ENCODE measurements around the gene VPS41.

The VPS41 gene

DNA sequence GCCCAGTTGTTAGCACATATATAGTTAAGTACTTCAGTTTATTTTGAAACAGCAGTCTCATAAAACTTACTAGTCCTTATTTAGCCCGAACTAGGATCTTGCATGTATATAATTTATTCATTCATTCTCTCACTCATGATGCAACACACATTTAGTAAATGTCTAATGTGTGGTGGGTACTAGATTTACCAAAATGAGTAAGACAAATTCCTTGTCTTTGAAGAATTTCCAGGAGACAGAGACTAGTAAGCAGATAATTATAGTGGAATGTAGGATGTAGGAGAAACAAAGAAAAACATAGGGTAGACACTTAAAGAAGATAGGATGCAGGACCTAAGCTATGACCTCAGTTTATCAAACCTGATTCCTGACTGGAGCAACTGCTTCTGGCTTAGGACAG, 157.6 kb downstream of the VPS41 start:
- Histone ChIP-seq H2BK120ac (ENCODE audit: low read depth, low read length) (no peak overlapping the region), H3K23ac (ENCODE audit: low read depth, low read length, poor library complexity) (no peak overlapping the region), H2BK5ac (ENCODE audit: low read length) (no peak overlapping the region), H3K4me2 (ENCODE audit: insufficient read depth, low read length, poor library complexity, severe bottlenecking) (no peak overlapping the region), H4K91ac (ENCODE audit: low read depth, low read length, poor library complexity) (no peak overlapping the region), H3K4me1 (ENCODE audit: control insufficient read depth in 2 of 2, insufficient read depth in 1 of 2, low read depth in 1 of 2, low read length in 2 of 2) (peaks cover 0 to 3% of the 10 kb centered on the region in 2 donors), H3K14ac (ENCODE audit: low read length) (no peak overlapping the region), H2AK5ac (ENCODE audit: low read depth, low read length) (no peak overlapping the region), H3K9ac (ENCODE audit: low read depth, low read length, poor library complexity) (no peak overlapping the region), H2BK15ac (ENCODE audit: low read length) (no peak overlapping the region), H4K8ac (ENCODE audit: low read depth, low read length) (no peak overlapping the region), H3K4me3 (ENCODE audit: low read length in 2 of 2) (no peak overlapping the region), H3K9me3 (replicated peaks in 1 of 2; ENCODE audit: control insufficient read depth in 2 of 2, insufficient read depth in 1 of 2, low read depth in 1 of 2, low read length in 2 of 2) (no peaks in the 10 kb centered on the region), H3K27me3 (ENCODE audit: control insufficient read depth in 3 of 3, insufficient read depth in 3 of 3, low read depth in 1 of 3, low read length in 3 of 3) (no peaks in the 10 kb centered on the region), H3K4ac (ENCODE audit: low read length) (no peak overlapping the region), H3K18ac (ENCODE audit: low read length) (no peak overlapping the region), H3K79me1 (ENCODE audit: low read depth, low read length) (no peaks in the 10 kb centered on the region), H3K27ac (replicated peaks; ENCODE audit: low read length) (no peak overlapping the region), H3K36me3 (replicated peaks in 1 of 2; ENCODE audit: control insufficient read depth in 2 of 2, insufficient read depth in 2 of 2, low read length in 2 of 2) (peaks cover 3 to 64% of the 10 kb centered on the region in 2 donors), H2AFZ (ENCODE audit: low read length) (no peak overlapping the region), H2BK12ac (ENCODE audit: low read length) (no peak overlapping the region)
- WGBS, 2 donors (ENCODE audit: extremely low coverage in 2 of 2, insufficient read length in 2 of 2, insufficient replicate concordance in 1 of 2), result no CpG with 5 or more reads among the region's 1 CpG
- no peak for DNase-seq (ENCODE audit: low spot score)

- no peak overlapping the region for H3K4ac ChIP-seq (ENCODE audit: low read length)
- no peak overlapping the region for H3K9ac ChIP-seq (ENCODE audit: low read depth, low read length, poor library complexity)
- no CpG with 5 or more reads among the region's 12 CpGs for WGBS, 2 donors (ENCODE audit: extremely low coverage in 2 of 2, insufficient read length in 2 of 2, insufficient replicate concordance in 1 of 2)
- no peak overlapping the region for H3K4me3 ChIP-seq (ENCODE audit: low read length in 2 of 2)
- H4K8ac ChIP-seq (ENCODE audit: low read depth, low read length), result no peak overlapping the region
- no peaks in the 10 kb centered on the region for H3K9me3 ChIP-seq (replicated peaks in 1 of 2; ENCODE audit: control insufficient read depth in 2 of 2, insufficient read depth in 1 of 2, low read depth in 1 of 2, low read length in 2 of 2)
- H3K4me1 ChIP-seq (ENCODE audit: control insufficient read depth in 2 of 2, insufficient read depth in 1 of 2, low read depth in 1 of 2, low read length in 2 of 2), result peaks cover 0 to 3% of the 10 kb centered on the region in 2 donors
- DNase-seq (ENCODE audit: low spot score), result no peak
- no peak overlapping the region for H2BK12ac ChIP-seq (ENCODE audit: low read length)
- H3K79me1 ChIP-seq (ENCODE audit: low read depth, low read length), result no peaks in the 10 kb centered on the region
- H2AFZ ChIP-seq (ENCODE audit: low read length), result no peak overlapping the region
- no peak overlapping the region for H3K14ac ChIP-seq (ENCODE audit: low read length)
- no peak overlapping the region for H3K4me2 ChIP-seq (ENCODE audit: insufficient read depth, low read length, poor library complexity, severe bottlenecking)
- no peak overlapping the region for H3K27ac ChIP-seq (replicated peaks; ENCODE audit: low read length)
- H3K23ac ChIP-seq (ENCODE audit: low read depth, low read length, poor library complexity), result no peak overlapping the region
- H2BK120ac ChIP-seq (ENCODE audit: low read depth, low read length), result no peak overlapping the region
- no peak overlapping the region for H2BK15ac ChIP-seq (ENCODE audit: low read length)
- no peak overlapping the region for H2AK5ac ChIP-seq (ENCODE audit: low read depth, low read length)
- H3K18ac ChIP-seq (ENCODE audit: low read length), result no peak overlapping the region
- peaks cover 5 to 63% of the 10 kb centered on the region in 2 donors for H3K36me3 ChIP-seq (replicated peaks in 1 of 2; ENCODE audit: control insufficient read depth in 2 of 2, insufficient read depth in 2 of 2, low read length in 2 of 2)
- no peak overlapping the region for H2BK5ac ChIP-seq (ENCODE audit: low read length)
- no peak overlapping the region for H4K91ac ChIP-seq (ENCODE audit: low read depth, low read length, poor library complexity)
- no peaks in the 10 kb centered on the region for H3K27me3 ChIP-seq (ENCODE audit: control insufficient read depth in 3 of 3, insufficient read depth in 3 of 3, low read depth in 1 of 3, low read length in 3 of 3)
Measured at GRCh38 chr7:38748056-38748610, 160.9 kb downstream of the VPS41 start.

DNA sequence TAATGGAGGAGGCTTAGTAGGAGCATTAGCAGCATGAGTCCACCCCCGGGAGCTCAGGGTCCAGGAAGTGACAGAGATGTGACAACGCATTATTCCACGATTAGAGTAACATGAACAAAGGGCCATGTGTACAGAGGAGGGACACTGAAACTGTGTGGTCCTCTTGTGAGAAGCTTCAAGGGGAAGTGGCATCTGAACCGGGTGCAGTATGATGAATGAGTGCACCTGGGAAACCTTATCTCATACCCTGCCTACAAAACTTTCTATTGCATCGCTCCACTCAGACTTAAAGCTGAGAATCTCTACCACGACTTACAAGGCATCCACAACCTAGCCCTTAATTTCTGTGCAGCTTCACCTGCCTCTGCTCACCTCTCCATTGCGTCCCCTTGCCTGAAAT, 162.6 kb downstream of the VPS41 start:
- H4K91ac ChIP-seq (ENCODE audit: low read depth, low read length, poor library complexity), result no peak overlapping the region
- no peak overlapping the region for H2AFZ ChIP-seq (ENCODE audit: low read length)
- no peak for DNase-seq (ENCODE audit: low spot score)
- H2BK5ac ChIP-seq (ENCODE audit: low read length), result no peak overlapping the region
- H3K27ac ChIP-seq (replicated peaks; ENCODE audit: low read length), result no peak overlapping the region
- no peak overlapping the region for H3K4ac ChIP-seq (ENCODE audit: low read length)
- no peak overlapping the region for H2BK15ac ChIP-seq (ENCODE audit: low read length)
- no CpG with 5 or more reads among the region's 7 CpGs for WGBS, 2 donors (ENCODE audit: extremely low coverage in 2 of 2, insufficient read length in 2 of 2, insufficient replicate concordance in 1 of 2)
- no peak overlapping the region for H2BK12ac ChIP-seq (ENCODE audit: low read length)
- no peaks in the 10 kb centered on the region for H3K27me3 ChIP-seq (ENCODE audit: control insufficient read depth in 3 of 3, insufficient read depth in 3 of 3, low read depth in 1 of 3, low read length in 3 of 3)
- no peak overlapping the region for H2AK5ac ChIP-seq (ENCODE audit: low read depth, low read length)
- H3K4me1 ChIP-seq (ENCODE audit: control insufficient read depth in 2 of 2, insufficient read depth in 1 of 2, low read depth in 1 of 2, low read length in 2 of 2), result peaks cover 0 to 3% of the 10 kb centered on the region in 2 donors
- H3K36me3 ChIP-seq (replicated peaks in 1 of 2; ENCODE audit: control insufficient read depth in 2 of 2, insufficient read depth in 2 of 2, low read length in 2 of 2), result peaks cover 6 to 67% of the 10 kb centered on the region in 2 donors
- H3K18ac ChIP-seq (ENCODE audit: low read length), result no peak overlapping the region
- no peak overlapping the region for H3K4me3 ChIP-seq (ENCODE audit: low read length in 2 of 2)
- no peak overlapping the region for H3K14ac ChIP-seq (ENCODE audit: low read length)
- H3K9me3 ChIP-seq (replicated peaks in 1 of 2; ENCODE audit: control insufficient read depth in 2 of 2, insufficient read depth in 1 of 2, low read depth in 1 of 2, low read length in 2 of 2), result no peaks in the 10 kb centered on the region
- H3K4me2 ChIP-seq (ENCODE audit: insufficient read depth, low read length, poor library complexity, severe bottlenecking), result no peak overlapping the region
- no peaks in the 10 kb centered on the region for H3K79me1 ChIP-seq (ENCODE audit: low read depth, low read length)
- H3K23ac ChIP-seq (ENCODE audit: low read depth, low read length, poor library complexity), result no peak overlapping the region
- H2BK120ac ChIP-seq (ENCODE audit: low read depth, low read length), result no peak overlapping the region
- no peak overlapping the region for H3K9ac ChIP-seq (ENCODE audit: low read depth, low read length, poor library complexity)
- no peak overlapping the region for H4K8ac ChIP-seq (ENCODE audit: low read depth, low read length)

DNA sequence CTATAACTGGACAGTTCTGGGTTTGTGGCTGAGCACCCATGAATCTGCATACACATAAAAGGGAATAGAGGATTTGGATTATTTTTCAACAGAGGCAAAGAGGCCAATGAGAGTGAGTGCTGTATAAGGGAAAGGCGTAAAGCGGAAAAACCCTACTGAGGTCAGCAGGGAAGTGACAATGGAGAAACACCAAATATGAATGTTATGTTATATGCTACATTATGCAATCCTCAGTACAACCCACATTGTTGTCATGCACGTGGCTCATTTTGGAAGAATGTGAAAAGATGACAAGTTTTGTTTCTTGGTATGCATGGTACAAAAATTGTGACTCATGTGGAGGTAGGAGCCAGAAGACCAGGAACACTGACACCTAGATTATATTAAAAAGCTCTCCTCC, 164.2 kb downstream of the VPS41 start:
- Histone ChIP-seq H3K27ac (replicated peaks; ENCODE audit: low read length) (no peak overlapping the region), H2BK15ac (ENCODE audit: low read length) (no peak overlapping the region), H3K18ac (ENCODE audit: low read length) (no peak overlapping the region), H3K4ac (ENCODE audit: low read length) (no peak overlapping the region), H3K4me1 (ENCODE audit: control insufficient read depth in 2 of 2, insufficient read depth in 1 of 2, low read depth in 1 of 2, low read length in 2 of 2) (peaks cover 0 to 3% of the 10 kb centered on the region in 2 donors), H3K27me3 (ENCODE audit: control insufficient read depth in 3 of 3, insufficient read depth in 3 of 3, low read depth in 1 of 3, low read length in 3 of 3) (no peaks in the 10 kb centered on the region), H2BK12ac (ENCODE audit: low read length) (no peak overlapping the region), H3K9ac (ENCODE audit: low read depth, low read length, poor library complexity) (no peak overlapping the region), H3K4me3 (ENCODE audit: low read length in 2 of 2) (no peak overlapping the region), H3K36me3 (replicated peaks in 1 of 2; ENCODE audit: control insufficient read depth in 2 of 2, insufficient read depth in 2 of 2, low read length in 2 of 2) (peaks cover 6 to 66% of the 10 kb centered on the region in 2 donors), H2AFZ (ENCODE audit: low read length) (no peak overlapping the region), H4K8ac (ENCODE audit: low read depth, low read length) (no peak overlapping the region), H3K9me3 (replicated peaks in 1 of 2; ENCODE audit: control insufficient read depth in 2 of 2, insufficient read depth in 1 of 2, low read depth in 1 of 2, low read length in 2 of 2) (no peaks in the 10 kb centered on the region), H4K91ac (ENCODE audit: low read depth, low read length, poor library complexity) (no peak overlapping the region), H2AK5ac (ENCODE audit: low read depth, low read length) (no peak overlapping the region), H3K79me1 (ENCODE audit: low read depth, low read length) (no peaks in the 10 kb centered on the region), H2BK120ac (ENCODE audit: low read depth, low read length) (no peak overlapping the region), H2BK5ac (ENCODE audit: low read length) (no peak overlapping the region), H3K14ac (ENCODE audit: low read length) (no peak overlapping the region), H3K4me2 (ENCODE audit: insufficient read depth, low read length, poor library complexity, severe bottlenecking) (no peak overlapping the region), H3K23ac (ENCODE audit: low read depth, low read length, poor library complexity) (no peak overlapping the region)
- no peak for DNase-seq (ENCODE audit: low spot score)
- no CpG with 5 or more reads among the region's 3 CpGs for WGBS, 2 donors (ENCODE audit: extremely low coverage in 2 of 2, insufficient read length in 2 of 2, insufficient replicate concordance in 1 of 2)

Data from neuronal stem cell (in vitro differentiated cells).